ENCODE measurements around the gene MMP15.

DNA sequence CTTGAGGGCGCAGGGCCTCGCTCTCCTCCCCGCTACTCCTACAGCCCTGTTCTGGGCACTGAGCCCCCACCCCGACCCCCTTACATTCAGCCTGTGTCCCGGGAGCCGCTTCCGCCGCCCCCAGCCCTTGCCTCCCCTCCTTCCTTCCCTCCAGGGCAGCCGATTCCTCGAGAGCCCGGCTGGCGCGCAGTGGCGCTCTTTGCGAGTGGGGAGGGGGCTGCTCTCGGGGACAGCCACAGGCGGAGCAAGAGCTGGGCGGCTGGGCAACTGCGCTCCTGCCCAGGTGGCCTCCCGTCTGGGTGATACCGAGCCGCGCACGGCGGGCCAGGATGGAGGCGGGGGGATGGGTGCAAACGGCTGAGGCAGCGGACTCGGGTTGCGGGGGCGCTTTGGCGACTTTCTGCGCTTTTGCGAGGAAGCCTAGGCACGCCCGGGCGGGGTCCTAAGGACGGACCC is 1.2 kb downstream of the MMP15 start:
- TF ChIP-seq EZH2 (IDR thresholded peaks at IDR 0.05; ENCODE audit: borderline replicate concordance, low read depth, low read length, poor library complexity, severe bottlenecking): no peak
- TF ChIP-seq, protein P1, sequence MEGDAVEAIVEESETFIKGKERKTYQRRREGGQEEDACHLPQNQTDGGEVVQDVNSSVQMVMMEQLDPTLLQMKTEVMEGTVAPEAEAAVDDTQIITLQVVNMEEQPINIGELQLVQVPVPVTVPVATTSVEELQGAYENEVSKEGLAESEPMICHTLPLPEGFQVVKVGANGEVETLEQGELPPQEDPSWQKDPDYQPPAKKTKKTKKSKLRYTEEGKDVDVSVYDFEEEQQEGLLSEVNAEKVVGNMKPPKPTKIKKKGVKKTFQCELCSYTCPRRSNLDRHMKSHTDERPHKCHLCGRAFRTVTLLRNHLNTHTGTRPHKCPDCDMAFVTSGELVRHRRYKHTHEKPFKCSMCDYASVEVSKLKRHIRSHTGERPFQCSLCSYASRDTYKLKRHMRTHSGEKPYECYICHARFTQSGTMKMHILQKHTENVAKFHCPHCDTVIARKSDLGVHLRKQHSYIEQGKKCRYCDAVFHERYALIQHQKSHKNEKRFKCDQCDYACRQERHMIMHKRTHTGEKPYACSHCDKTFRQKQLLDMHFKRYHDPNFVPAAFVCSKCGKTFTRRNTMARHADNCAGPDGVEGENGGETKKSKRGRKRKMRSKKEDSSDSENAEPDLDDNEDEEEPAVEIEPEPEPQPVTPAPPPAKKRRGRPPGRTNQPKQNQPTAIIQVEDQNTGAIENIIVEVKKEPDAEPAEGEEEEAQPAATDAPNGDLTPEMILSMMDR (conservative IDR thresholded peaks at IDR 0.05; ENCODE audit: low read depth, low read length): no peak; the same call in 1 of the 2 replicates
